Left kidney (tissue), 2 donors: ENCODE measurements around the gene HYAL2. TPM values are rescaled to one million over a fixed set of nuclear protein-coding genes. Genes with fewer than 3 reads are reported as not detected.
"Not testable (repeated sequence)": the region's sequence is repeated elsewhere in the genome, so short reads cannot be mapped to it uniquely, and the experiment has no call there.

Experiments used
- DNase-seq: peaks from one replicate; pipeline ENCODE4 v3.0.0-alpha.2; 2013
- polyA plus RNA-seq: library from polyadenylated mRNA; unstranded; fragments of 120-200 nt; gene quantifications from one replicate; pipeline ENCODE4 v1.2.1, GENCODE V29; 2013; ENCODE audit not compliant: insufficient read length

The HYAL2 gene
- polyA plus RNA-seq, 1 donor: 53.6 TPM

DNA sequence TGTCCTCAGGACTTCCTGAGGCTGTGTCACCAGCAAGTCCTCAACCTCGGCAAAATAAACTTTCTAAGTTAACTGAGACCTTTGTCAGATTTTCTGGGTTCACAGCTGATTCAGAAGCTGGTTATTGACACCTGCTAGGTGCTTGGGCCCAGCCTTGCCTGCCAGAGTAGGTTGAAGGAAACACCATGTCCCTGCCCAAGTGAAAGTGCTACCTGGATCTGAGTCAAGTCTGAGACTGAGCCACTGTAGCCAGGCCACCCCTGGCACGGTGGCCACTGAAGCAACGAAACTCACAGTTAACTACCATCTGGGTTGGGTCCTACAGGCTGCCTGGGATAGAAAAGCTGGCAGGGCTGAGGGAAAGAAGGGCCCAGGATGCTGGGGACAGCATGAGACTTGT is 8.2 kb downstream of the HYAL2 start:
- DNase-seq: no peak

DNA sequence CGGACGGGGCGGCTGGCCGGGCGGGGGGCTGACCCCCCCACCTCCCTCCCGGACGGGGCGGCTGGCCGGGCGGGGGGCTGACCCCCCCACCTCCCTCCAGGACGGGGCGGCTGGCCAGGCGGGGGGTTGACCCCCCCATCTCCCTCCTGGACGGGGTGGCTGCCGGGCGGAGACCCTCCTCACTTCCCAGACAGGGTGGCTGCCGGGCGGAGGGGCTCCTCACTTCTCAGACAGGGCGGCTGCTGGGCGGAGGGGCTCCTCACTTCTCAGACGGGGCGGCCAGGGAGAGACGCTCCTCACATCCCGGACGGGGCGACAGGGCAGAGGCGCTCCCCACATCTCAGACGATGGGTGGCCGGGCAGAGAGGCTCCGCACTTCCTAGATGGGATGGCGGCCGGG is 10.5 kb downstream of the HYAL2 start:
- DNase-seq: not testable (repeated sequence)

GRCh38 chr3:50304601-50305000 is 17.9 kb downstream of the HYAL2 start:
- DNase-seq: no peak

DNA sequence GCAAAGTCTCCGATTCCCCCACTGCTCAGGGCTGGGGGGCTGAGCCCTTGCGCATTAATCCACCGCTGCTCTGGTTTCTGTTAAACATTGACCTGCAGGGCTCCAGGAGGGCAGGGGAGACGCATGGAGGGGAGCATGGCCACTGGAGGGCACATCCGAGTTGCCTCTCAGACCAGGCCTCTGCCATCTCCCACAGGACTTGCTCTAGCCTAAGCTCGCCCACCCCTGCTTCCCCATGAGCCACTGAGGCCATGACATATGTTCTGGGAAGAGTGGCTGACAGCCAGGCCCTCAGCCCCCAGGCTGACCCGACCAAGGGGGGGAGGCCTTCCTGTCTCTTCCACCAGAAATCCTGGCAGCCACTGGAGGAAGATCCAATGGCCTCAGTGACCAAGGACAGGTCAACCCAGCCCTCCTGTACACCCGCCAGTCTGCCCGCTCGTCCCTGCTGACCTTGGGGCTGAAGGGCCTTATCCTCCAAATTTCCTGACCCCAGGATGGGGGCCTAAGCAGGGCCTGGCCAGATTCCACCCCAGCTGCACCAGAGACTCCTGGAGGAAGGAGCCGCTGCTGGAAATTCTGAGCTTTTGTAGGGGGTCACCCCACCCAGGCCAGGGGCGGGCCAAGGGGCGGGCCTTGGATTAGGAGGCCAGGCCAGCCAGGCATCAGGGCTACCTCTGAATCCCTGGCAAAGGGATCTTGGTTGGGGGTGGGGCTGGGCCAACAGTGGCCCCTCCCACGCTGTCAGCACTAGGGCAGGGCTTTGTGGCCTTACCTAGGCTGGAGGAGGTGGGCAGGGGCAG is 19.3 kb downstream of the HYAL2 start, which contains the start of gene HYAL1:
Gene HYAL1 (minus strand): TSS at position 562 of the 803 bp plus-strand sequence. CDS start 618 bp downstream, outside the sequence.
- no peak for DNase-seq

DNA sequence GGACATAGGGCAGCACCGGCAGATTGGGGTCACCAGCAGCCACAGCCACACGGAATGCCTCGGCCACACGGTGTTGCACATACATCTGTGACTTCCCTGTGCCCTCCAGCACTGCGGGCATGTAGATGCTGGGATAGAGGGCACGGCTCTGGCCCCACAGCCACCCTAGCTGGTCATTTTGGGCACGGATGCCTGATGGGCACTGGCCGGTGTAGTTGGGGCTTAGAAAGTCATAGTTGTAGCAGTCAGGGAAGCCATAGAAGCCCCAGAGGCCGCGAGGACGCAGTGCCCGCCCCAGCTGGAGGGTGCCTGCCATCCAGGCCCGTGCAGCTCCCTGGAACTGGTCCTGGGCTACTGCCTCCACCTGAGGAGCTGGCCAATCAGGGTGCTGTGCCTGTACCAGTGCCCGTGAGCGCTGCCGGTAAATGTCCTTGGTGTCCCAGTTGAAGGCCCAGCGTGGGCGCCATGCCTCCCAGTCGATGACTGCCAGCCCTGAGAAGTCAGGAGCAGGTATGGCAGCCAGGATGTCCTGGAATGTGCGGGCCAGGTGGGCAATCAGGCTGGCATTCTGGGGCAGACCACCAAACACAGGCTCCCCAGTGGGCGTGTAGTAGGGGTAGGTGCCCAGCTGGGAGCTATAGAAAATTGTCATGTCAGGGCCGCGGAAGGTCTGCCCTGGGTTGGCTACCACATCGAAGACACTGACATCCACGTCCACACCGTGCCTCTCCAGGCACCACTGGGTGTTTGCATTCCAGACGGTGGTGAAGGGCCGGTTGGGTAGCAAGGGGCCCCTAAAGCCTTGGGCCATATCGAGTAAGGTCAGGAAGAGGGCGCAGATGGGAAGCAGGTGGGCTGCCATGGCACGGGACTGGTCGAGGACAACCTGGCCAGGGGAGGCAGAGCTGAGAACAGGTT is 20.2 kb downstream of the HYAL2 start:
- DNase-seq: no peak

DNA sequence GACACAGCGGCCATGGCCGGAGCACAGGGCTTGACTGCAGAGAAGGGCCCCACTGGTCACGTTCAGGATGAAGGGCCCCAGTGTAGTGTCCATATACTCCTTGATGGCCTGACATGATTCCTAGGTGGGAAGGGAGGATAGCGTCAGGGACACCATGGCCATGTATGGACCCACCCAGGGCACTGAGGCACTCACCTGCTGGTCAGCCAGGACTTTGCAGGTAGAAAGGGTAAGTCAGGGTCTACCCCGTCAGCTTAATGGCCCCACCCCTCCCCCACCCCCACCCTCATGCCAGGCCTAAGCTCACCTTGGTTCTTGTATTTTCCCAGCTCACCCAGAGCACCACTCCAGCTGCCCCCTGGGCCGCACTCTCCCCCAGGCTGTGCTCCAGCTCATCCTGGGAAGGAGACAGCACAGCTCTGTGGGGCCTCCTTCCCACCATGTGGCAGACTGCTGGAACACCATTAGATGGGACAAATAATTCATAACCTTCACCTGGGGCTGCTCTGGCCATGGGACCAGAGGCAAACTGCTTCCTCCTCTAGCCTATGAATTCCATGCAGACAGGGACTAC is 21.8 kb downstream of the HYAL2 start:
- DNase-seq: no peak

DNA sequence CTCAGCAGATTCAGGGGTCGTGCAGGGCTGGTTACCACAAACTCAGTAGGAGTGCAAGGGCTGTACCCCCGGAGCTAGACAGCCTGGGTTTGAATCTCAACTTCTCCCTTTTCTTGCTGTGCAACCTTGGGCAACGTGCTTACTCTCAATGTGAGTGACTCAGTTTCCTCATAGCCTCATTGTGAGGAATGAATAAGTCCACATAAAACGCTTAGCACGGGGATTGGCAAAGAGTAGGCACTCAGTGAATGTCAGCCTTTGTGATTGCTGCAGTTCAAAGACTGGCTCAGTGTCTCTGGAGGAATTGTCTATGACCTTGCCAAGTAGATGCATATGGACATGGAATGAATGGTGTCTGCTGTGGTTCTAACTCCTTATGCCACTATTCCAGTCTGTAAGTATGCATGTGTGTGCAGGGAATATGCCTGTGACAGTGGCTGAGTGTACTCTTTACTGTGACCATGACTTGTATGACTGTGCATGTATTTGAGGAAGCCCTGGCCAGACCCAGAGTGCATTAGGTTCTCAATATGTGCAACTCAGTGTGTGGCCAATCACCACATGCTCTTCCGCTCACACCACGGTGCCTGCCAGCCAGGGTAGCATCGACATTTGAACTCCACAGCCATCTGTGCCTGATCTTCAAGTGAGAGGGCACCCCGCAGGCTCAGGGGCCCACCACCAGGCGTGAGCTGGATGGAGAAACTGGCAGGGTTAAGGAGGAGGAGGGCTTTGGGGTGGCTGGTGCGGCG is 22.4 kb downstream of the HYAL2 start:
- no peak for DNase-seq

GRCh38 chr3:50299638-50299928 is 23.0 kb downstream of the HYAL2 start:
- DNase-seq: no peak

- peak; percentile 99 for DNase-seq
These were observed 23.5 kb downstream of the HYAL2 start, which contains the start of the genes HYAL3 and NAA80 for GRCh38 chr3:50298836-50299637. Gene HYAL3 (minus strand): TSS chr3:50299405. CDS start chr3:50295602, 3,803 bp downstream. Gene NAA80 (minus strand): TSS chr3:50299405. CDS start chr3:50297463, 1,942 bp downstream.

- no peak for DNase-seq
These were observed 24.4 kb downstream of the HYAL2 start for GRCh38 chr3:50297896-50298725.

DNA sequence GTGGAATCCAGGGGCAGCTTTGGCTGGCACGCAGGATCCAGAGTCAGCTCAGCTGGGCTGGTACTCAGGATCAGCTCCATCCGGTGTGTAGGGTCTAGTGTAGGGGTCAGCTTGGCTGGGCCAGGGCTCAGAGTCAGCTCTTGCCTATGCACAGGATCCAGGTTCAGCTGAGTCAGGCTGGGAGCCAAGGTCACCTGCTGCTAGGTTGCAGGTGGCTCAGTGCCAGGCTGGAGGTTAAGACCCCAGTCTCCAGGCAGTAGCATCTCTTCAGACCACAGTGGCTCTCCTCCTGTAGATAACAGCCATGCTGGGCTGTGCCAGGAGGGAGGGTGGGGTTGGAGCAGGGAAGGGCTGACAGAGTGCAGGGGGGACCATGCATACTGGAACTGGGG is 25.2 kb downstream of the HYAL2 start:
- DNase-seq: no peak

DNA sequence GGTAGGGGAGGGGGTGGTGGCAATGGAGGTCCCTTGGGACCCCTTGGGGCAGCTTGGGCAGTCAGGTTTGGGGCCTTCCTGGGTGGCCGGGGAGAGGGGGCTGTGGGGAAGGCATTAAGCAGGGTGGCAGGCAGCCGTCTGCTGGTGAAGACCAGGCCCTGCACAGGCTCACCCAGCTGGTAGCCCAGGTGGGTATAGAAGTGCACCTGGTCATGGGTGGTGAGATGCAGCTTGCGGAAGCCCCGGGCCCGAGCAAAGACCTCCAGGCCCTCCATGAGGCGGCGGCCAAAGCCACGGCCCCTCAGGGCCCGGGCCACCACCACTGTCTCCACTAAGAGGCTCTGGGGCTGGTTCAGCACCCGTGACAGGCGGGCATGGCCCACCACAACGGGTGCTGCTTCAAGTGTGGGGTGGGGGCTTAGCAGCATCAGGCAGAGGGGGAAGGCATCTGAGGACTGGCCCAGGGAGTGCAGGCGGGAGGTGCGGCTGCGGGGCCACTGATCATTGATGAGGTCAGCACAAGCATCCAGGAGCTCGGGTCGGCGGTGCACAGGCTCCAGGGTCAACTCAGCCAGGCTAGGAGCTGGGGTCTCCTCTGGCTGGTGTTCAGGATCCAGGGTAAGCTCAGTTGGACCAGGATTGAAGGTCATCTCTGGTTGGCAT is 25.7 kb downstream of the HYAL2 start:
- no peak for DNase-seq

DNA sequence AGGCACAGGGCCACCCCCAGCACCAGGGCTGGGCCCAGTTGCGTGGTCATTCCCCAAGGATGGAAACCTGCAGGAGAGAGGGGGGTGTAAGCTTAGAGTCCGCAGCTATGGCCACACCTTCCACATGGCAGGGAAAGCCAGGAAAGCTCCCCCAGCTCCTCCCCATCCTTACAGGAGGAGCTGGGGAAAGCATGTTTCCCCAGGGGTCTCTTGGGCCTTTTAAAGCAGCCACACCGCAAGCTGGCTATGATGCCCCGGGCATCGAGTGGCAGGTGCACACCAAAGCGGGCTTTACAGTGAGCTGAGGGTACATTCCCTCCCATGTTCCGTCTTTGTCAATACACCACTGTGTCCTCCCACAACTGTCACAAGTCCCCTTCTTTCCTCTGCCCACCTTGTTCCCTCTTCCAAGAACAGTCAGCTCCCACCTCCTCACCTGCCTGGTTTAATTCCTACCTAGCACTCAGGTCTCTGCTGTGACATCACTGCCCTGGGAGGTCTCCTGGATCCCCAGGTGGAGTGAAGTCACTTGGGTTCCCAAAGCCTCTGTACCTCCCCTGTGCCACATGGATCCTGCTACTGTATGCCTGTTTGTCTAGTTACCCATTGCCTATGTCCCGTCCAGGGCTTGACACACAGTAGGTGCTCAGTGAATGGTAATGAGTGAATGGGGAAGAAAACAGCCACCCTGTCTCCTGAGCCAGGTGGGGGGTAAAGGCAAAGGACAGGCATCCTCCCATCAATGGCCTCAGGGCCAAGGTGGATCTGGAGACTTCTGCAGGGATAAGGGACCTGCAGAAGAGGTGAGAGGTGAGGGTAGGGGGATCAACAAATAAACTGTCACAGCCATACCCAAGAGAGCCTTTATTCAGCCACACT is 26.8 kb downstream of the HYAL2 start:
- DNase-seq: no peak

DNA sequence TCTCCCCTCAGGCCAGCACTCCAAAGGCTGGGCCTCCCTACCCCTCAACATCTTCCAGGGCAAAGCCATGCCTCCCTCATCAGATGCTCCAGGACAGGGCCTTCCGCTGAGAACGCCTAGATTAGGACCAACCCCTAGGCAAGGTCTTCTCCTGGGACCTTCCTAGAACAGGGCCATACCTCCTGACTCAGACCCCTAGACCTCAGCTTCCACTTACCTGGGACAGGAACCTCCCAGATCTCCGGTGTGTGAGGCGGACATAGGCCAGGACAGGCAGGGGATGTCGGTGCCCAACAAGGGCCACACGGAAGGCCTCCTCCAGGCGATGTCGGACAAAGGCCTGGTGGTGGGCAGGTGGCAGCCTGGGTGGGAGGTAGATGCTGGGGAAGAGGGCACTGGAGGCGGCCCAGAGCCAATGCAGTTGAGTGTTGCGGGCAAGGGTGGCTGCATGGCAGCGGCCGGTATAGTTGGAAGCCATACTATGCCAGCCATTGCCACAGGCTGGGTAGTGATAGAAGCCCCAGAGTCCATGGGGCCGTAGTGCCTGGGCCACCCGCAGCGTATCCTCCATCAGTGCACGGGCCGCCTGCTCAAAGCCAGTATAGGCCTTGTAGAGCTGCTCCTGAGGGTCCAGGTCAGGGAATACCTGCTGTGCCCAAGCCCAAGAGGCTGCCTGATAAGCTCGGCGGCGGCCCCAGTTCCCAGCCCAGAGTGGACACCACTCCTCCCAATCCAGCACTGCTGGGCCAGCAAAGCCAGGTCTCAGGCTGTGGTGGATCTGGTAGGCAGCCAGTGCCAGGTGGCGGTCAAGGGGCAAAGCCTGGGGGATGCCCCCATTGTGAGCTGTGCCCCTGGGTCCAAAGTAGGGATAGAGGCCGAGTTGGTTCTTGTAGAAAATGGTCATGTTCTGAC is 27.8 kb downstream of the HYAL2 start:
- DNase-seq: no peak

GRCh38 chr3:50294089-50294488 is 28.5 kb downstream of the HYAL2 start:
- DNase-seq: no peak

GRCh38 chr3:50293079-50293801 is 29.3 kb downstream of the HYAL2 start:
- no peak for DNase-seq
